SJSA1 (cell line): Measurements from ENCODE around the gene LIN52. TPM values are rescaled to one million over a fixed set of nuclear protein-coding genes. Genes with fewer than 3 reads are reported as not detected.
"Not testable (repeated sequence)": the region's sequence is repeated elsewhere in the genome, so short reads cannot be mapped to it uniquely, and the experiment has no call there.

ENCODE experiments used
- DNase-seq, 2 experiments: peaks; one replicate each; pipeline ENCODE4 v3.0.0-alpha.2; 2015 to 2020; ENCODE audit warnings: low spot score in 2 of 2, low read depth in 1 of 2
- H3K27ac ChIP-seq: fragments of 250-450 bp; sonication (Bioruptor Pico); 2 replicates; pipeline ENCODE4 v1.5.1; 2020; ENCODE audit warnings: mild to moderate bottlenecking, moderate library complexity
- H3K27me3 ChIP-seq: fragments of 250-450 bp; sonication (Bioruptor Pico); replicated peaks from 2 replicates; pipeline ENCODE4 v1.5.1; 2020; ENCODE audit warnings: mild to moderate bottlenecking, moderate library complexity
- H3K36me3 ChIP-seq: fragments of 250-450 bp; sonication (Bioruptor Pico); 2 replicates; pipeline ENCODE4 v1.5.1; 2020; ENCODE audit warnings: mild to moderate bottlenecking
- H3K4me1 ChIP-seq: fragments of 250-450 bp; sonication (Bioruptor Pico); replicated peaks from 2 replicates; pipeline ENCODE4 v1.6.1; 2021; ENCODE audit warnings: mild to moderate bottlenecking
- H3K4me3 ChIP-seq: fragments of 250-450 bp; sonication (Bioruptor Pico); 2 replicates; pipeline ENCODE4 v1.5.1; 2020; ENCODE audit warnings: mild to moderate bottlenecking
- H3K9me3 ChIP-seq: fragments of 250-450 bp; sonication (Bioruptor Pico); replicated peaks from 2 replicates; pipeline ENCODE4 v1.5.1; 2020; ENCODE audit warnings: mild to moderate bottlenecking
- total RNA-seq: library from RNA; depleted of rRNA; stranded (reverse); fragments of >200 nt; shearing (Covaris generic); gene quantifications from 2 replicates; pipeline ENCODE4 v1.2.3, GENCODE V29; 2014

Gene LIN52
- total RNA-seq, 1 experiment from 2014 or later, result 21.7 TPM

GRCh38 chr14:74080820-74081460, 3.8 kb upstream of the LIN52 start:
- DNase-seq, result no peak
- Histone ChIP-seq H3K27ac (no peak overlapping the region), H3K4me1 (peaks cover 11% of the 10 kb centered on the region), H3K36me3 (0 out of 2 replicates have a peak, but pooled peaks cover 2% of the 10 kb centered on the region), H3K27me3 (no peaks in the 10 kb centered on the region), H3K9me3 (no peaks in the 10 kb centered on the region), H3K4me3 (no peak overlapping the region)

GRCh38 chr14:74081491-74081890, 3.3 kb upstream of the LIN52 start:
- H3K4me1 ChIP-seq, result peaks cover 11% of the 10 kb centered on the region
- H3K9me3 ChIP-seq, result no peaks in the 10 kb centered on the region
- 0 out of 2 replicates have a peak, but pooled peaks cover 2% of the 10 kb centered on the region for H3K36me3 ChIP-seq
- H3K27ac ChIP-seq, result no peak overlapping the region
- H3K27me3 ChIP-seq, result no peaks in the 10 kb centered on the region
- no peak overlapping the region for H3K4me3 ChIP-seq
- no peak for DNase-seq

- no peaks in the 10 kb centered on the region for H3K9me3 ChIP-seq
- no peak overlapping the region for H3K27ac ChIP-seq
- no peak for DNase-seq
- H3K4me3 ChIP-seq, result peak overlapping the region; percentile 60
- 0 out of 2 replicates have a peak, but pooled peaks cover 2% of the 10 kb centered on the region for H3K36me3 ChIP-seq
- H3K27me3 ChIP-seq, result no peaks in the 10 kb centered on the region
- H3K4me1 ChIP-seq, result peaks cover 11% of the 10 kb centered on the region
Observed at GRCh38 chr14:74083161-74083560, 1.6 kb upstream of the LIN52 start.

GRCh38 chr14:74083784-74084276, 926 bp upstream of the LIN52 start:
- Histone ChIP-seq H3K4me1 (peaks cover 11% of the 10 kb centered on the region), H3K27ac (no peak overlapping the region; the same call in 1 of the 2 replicates), H3K4me3 (peak overlapping the region; percentile 60), H3K27me3 (no peaks in the 10 kb centered on the region), H3K9me3 (no peaks in the 10 kb centered on the region), H3K36me3 (0 out of 2 replicates have a peak, but pooled peaks cover 2% of the 10 kb centered on the region)
- no peak for DNase-seq

GRCh38 chr14:74085047-74085637, 386 bp downstream of the LIN52 start:
- Histone ChIP-seq H3K36me3 (0 out of 2 replicates have a peak, but pooled peaks cover 2% of the 10 kb centered on the region), H3K4me1 (peaks cover 11% of the 10 kb centered on the region), H3K9me3 (no peaks in the 10 kb centered on the region), H3K27ac (peak overlapping the region; percentile 80), H3K27me3 (no peaks in the 10 kb centered on the region), H3K4me3 (peak overlapping the region; percentile 60)
- DNase-seq, result peak in 1 of 2 experiments; percentile 41

- Histone ChIP-seq H3K4me1 (peaks cover 11% of the 10 kb centered on the region), H3K27me3 (no peaks in the 10 kb centered on the region), H3K9me3 (no peaks in the 10 kb centered on the region), H3K4me3 (peak overlapping the region; percentile 60), H3K27ac (no peak overlapping the region), H3K36me3 (peaks cover 3% of the 10 kb centered on the region; the same call in 1 of the 2 replicates)
- no peak for DNase-seq
Observed at GRCh38 chr14:74085828-74086227, 1.1 kb downstream of the LIN52 start.

- no peaks in the 10 kb centered on the region for H3K9me3 ChIP-seq
- no peak overlapping the region for H3K27ac ChIP-seq
- H3K4me3 ChIP-seq, result no peak overlapping the region
- DNase-seq, result no peak
- no peaks in the 10 kb centered on the region for H3K4me1 ChIP-seq
- H3K36me3 ChIP-seq, result peaks cover 15% of the 10 kb centered on the region; the same call in 1 of the 2 replicates
- H3K27me3 ChIP-seq, result no peaks in the 10 kb centered on the region
Observed at GRCh38 chr14:74089251-74090020, 4.7 kb downstream of the LIN52 start.

GRCh38 chr14:74105381-74105780, 20.6 kb downstream of the LIN52 start:
- DNase-seq, result no peak
- H3K27ac ChIP-seq, result no peak overlapping the region
- no peaks in the 10 kb centered on the region for H3K27me3 ChIP-seq
- H3K4me1 ChIP-seq, result no peaks in the 10 kb centered on the region
- H3K9me3 ChIP-seq, result no peaks in the 10 kb centered on the region
- H3K4me3 ChIP-seq, result no peak overlapping the region
- H3K36me3 ChIP-seq, result peaks cover 36% of the 10 kb centered on the region

GRCh38 chr14:74109369-74109768, 24.6 kb downstream of the LIN52 start:
- H3K27ac ChIP-seq, result no peak overlapping the region
- H3K27me3 ChIP-seq, result no peaks in the 10 kb centered on the region
- H3K9me3 ChIP-seq, result no peaks in the 10 kb centered on the region
- H3K36me3 ChIP-seq, result peaks cover 28% of the 10 kb centered on the region
- no peak for DNase-seq
- no peak overlapping the region for H3K4me3 ChIP-seq
- no peaks in the 10 kb centered on the region for H3K4me1 ChIP-seq

- H3K4me1 ChIP-seq, H3K9me3 ChIP-seq, H3K4me3 ChIP-seq, H3K27me3 ChIP-seq, H3K27ac ChIP-seq: not testable (repeated sequence)
- H3K36me3 ChIP-seq, result peaks cover 10% of the 10 kb centered on the region
- peak in 1 of 2 experiments; percentile 7 for DNase-seq
Observed at GRCh38 chr14:74111395-74112216, 26.9 kb downstream of the LIN52 start.

- DNase-seq, H3K36me3 ChIP-seq: not testable (repeated sequence)
Observed at GRCh38 chr14:74125487-74125886, 40.7 kb downstream of the LIN52 start.

GRCh38 chr14:74126315-74127013, 41.7 kb downstream of the LIN52 start:
- no peaks in the 10 kb centered on the region for H3K9me3 ChIP-seq
- no peaks in the 10 kb centered on the region for H3K36me3 ChIP-seq
- no peak for DNase-seq
- H3K27ac ChIP-seq, result no peak overlapping the region
- no peaks in the 10 kb centered on the region for H3K4me1 ChIP-seq
- H3K4me3 ChIP-seq, result no peak overlapping the region
- no peaks in the 10 kb centered on the region for H3K27me3 ChIP-seq

More at GRCh38 chr14:74125487-74125886, 40.7 kb downstream of the LIN52 start:
- H3K4me3 ChIP-seq, H3K4me1 ChIP-seq, H3K27me3 ChIP-seq, H3K27ac ChIP-seq, H3K9me3 ChIP-seq: not testable (repeated sequence)

GRCh38 chr14:74127634-74128033, 42.9 kb downstream of the LIN52 start:
- no peaks in the 10 kb centered on the region for H3K9me3 ChIP-seq
- H3K36me3 ChIP-seq, result no peaks in the 10 kb centered on the region
- no peaks in the 10 kb centered on the region for H3K4me1 ChIP-seq
- no peaks in the 10 kb centered on the region for H3K27me3 ChIP-seq
- no peak for DNase-seq
- H3K27ac ChIP-seq, result no peak overlapping the region
- H3K4me3 ChIP-seq, result no peak overlapping the region
